ENCODE measurements around the gene CLDN1. TPM values are rescaled to one million over a fixed set of nuclear protein-coding genes. Genes with fewer than 3 reads are reported as not detected.

CLDN1 gene
- total and polyA plus RNA-seq, 2 of the 13 experiments (the other 11 are each of a cell fraction or from before 2014, with no cell fraction given), result 42.7 to 51.6 TPM

DNA sequence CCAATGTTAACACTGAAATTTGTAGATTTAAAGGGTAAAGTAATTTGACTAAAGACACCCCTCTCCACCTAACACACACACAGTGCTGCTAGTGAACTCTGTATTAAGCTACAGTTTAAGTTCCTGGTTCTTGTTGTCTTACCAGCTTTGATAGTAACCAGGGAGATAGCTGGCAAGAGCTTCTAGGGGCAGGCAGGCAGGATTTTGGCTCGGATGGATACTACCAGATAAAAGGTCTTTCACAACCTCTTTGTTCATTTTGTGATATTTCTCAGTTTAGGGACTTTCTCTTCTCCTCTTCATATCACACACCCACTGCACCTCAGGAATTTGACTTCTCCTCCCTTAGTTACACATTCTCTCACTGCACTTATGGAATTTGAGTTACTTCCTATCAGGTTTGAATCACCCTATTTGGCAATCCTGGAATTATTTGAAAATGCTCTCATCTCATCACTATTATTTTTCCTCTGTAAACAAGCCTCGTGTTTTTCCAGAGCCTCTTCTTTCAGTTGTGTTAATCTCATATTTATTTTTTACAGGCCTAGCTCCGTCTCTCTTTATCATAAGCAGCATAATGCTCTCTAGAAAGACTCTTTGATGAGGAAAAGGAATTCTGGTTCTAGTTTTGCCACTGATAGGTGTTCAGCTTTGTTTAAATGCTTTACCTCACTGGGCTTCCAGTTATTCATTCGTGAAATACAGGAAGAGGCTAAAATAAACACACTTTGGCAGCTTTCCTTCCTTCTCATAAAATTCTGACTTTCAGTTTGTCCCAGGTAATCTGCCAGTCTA is 23.0 kb upstream of the CLDN1 start (continued):
- TF ChIP-seq ZKSCAN8 (CRISPR knock-in tag; IDR thresholded peaks at IDR 0.05; ENCODE audit: borderline replicate concordance), result peak; percentile 44; the same call in 1 of the 2 replicates
- TF ChIP-seq ZFAT (CRISPR knock-in tag; conservative IDR thresholded peaks at IDR 0.05), result no peak
- peak; percentile 60; the same call in 1 of the 2 replicates for TF ChIP-seq SIX1 (CRISPR knock-in tag; IDR thresholded peaks at IDR 0.05; ENCODE audit: borderline replicate concordance)
- TF ChIP-seq SAP130 (CRISPR knock-in tag; IDR thresholded peaks at IDR 0.05; ENCODE audit: low read depth), result peak; percentile 50
- no peak for TF ChIP-seq NFE2L1 (CRISPR knock-in tag; IDR thresholded peaks at IDR 0.05; ENCODE audit: borderline replicate concordance)
- TF ChIP-seq CBX1 (IDR thresholded peaks at IDR 0.05; ENCODE audit: low read depth), result no peak
- no peak for TF ChIP-seq MATR3 (CRISPR knock-in tag; IDR thresholded peaks at IDR 0.05)
- TF ChIP-seq ZNF879 (CRISPR knock-in tag; IDR thresholded peaks at IDR 0.05), result no peak
- no peak for TF ChIP-seq SMARCC2 (IDR thresholded peaks at IDR 0.05)
- TF ChIP-seq, protein P1, sequence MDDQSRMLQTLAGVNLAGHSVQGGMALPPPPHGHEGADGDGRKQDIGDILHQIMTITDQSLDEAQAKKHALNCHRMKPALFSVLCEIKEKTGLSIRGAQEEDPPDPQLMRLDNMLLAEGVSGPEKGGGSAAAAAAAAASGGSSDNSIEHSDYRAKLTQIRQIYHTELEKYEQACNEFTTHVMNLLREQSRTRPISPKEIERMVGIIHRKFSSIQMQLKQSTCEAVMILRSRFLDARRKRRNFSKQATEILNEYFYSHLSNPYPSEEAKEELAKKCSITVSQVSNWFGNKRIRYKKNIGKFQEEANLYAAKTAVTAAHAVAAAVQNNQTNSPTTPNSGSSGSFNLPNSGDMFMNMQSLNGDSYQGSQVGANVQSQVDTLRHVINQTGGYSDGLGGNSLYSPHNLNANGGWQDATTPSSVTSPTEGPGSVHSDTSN (CRISPR knock-in tag; IDR thresholded peaks at IDR 0.05; ENCODE audit: borderline replicate concordance), result no peak
- TF ChIP-seq ZNF598 (CRISPR knock-in tag; IDR thresholded peaks at IDR 0.05; ENCODE audit: borderline replicate concordance), result no peak
- TF ChIP-seq GTF3A (CRISPR knock-in tag; conservative IDR thresholded peaks at IDR 0.05), result no peak
- TF ChIP-seq, protein P2, sequence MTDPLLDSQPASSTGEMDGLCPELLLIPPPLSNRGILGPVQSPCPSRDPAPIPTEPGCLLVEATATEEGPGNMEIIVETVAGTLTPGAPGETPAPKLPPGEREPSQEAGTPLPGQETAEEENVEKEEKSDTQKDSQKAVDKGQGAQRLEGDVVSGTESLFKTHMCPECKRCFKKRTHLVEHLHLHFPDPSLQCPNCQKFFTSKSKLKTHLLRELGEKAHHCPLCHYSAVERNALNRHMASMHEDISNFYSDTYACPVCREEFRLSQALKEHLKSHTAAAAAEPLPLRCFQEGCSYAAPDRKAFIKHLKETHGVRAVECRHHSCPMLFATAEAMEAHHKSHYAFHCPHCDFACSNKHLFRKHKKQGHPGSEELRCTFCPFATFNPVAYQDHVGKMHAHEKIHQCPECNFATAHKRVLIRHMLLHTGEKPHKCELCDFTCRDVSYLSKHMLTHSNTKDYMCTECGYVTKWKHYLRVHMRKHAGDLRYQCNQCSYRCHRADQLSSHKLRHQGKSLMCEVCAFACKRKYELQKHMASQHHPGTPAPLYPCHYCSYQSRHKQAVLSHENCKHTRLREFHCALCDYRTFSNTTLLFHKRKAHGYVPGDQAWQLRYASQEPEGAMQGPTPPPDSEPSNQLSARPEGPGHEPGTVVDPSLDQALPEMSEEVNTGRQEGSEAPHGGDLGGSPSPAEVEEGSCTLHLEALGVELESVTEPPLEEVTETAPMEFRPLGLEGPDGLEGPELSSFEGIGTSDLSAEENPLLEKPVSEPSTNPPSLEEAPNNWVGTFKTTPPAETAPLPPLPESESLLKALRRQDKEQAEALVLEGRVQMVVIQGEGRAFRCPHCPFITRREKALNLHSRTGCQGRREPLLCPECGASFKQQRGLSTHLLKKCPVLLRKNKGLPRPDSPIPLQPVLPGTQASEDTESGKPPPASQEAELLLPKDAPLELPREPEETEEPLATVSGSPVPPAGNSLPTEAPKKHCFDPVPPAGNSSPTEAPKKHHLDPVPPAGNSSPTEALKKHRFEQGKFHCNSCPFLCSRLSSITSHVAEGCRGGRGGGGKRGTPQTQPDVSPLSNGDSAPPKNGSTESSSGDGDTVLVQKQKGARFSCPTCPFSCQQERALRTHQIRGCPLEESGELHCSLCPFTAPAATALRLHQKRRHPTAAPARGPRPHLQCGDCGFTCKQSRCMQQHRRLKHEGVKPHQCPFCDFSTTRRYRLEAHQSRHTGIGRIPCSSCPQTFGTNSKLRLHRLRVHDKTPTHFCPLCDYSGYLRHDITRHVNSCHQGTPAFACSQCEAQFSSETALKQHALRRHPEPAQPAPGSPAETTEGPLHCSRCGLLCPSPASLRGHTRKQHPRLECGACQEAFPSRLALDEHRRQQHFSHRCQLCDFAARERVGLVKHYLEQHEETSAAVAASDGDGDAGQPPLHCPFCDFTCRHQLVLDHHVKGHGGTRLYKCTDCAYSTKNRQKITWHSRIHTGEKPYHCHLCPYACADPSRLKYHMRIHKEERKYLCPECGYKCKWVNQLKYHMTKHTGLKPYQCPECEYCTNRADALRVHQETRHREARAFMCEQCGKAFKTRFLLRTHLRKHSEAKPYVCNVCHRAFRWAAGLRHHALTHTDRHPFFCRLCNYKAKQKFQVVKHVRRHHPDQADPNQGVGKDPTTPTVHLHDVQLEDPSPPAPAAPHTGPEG (CRISPR knock-in tag; IDR thresholded peaks at IDR 0.05), result no peak
- TF ChIP-seq, protein P3, sequence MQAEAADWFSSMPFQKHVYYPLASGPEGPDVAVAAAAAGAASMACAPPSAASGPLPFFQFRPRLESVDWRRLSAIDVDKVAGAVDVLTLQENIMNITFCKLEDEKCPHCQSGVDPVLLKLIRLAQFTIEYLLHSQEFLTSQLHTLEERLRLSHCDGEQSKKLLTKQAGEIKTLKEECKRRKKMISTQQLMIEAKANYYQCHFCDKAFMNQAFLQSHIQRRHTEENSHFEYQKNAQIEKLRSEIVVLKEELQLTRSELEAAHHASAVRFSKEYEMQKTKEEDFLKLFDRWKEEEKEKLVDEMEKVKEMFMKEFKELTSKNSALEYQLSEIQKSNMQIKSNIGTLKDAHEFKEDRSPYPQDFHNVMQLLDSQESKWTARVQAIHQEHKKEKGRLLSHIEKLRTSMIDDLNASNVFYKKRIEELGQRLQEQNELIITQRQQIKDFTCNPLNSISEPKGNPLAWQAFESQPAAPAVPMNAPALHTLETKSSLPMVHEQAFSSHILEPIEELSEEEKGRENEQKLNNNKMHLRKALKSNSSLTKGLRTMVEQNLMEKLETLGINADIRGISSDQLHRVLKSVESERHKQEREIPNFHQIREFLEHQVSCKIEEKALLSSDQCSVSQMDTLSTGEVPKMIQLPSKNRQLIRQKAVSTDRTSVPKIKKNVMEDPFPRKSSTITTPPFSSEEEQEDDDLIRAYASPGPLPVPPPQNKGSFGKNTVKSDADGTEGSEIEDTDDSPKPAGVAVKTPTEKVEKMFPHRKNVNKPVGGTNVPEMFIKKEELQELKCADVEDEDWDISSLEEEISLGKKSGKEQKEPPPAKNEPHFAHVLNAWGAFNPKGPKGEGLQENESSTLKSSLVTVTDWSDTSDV (CRISPR knock-in tag; IDR thresholded peaks at IDR 0.05), result no peak
- TF ChIP-seq, protein P4, sequence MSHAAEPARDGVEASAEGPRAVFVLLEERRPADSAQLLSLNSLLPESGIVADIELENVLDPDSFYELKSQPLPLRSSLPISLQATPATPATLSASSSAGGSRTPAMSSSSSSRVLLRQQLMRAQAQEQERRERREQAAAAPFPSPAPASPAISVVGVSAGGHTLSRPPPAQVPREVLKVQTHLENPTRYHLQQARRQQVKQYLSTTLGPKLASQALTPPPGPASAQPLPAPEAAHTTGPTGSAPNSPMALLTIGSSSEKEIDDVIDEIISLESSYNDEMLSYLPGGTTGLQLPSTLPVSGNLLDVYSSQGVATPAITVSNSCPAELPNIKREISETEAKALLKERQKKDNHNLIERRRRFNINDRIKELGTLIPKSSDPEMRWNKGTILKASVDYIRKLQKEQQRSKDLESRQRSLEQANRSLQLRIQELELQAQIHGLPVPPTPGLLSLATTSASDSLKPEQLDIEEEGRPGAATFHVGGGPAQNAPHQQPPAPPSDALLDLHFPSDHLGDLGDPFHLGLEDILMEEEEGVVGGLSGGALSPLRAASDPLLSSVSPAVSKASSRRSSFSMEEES (CRISPR knock-in tag; IDR thresholded peaks at IDR 0.05), result no peak
- TF ChIP-seq, protein P5, sequence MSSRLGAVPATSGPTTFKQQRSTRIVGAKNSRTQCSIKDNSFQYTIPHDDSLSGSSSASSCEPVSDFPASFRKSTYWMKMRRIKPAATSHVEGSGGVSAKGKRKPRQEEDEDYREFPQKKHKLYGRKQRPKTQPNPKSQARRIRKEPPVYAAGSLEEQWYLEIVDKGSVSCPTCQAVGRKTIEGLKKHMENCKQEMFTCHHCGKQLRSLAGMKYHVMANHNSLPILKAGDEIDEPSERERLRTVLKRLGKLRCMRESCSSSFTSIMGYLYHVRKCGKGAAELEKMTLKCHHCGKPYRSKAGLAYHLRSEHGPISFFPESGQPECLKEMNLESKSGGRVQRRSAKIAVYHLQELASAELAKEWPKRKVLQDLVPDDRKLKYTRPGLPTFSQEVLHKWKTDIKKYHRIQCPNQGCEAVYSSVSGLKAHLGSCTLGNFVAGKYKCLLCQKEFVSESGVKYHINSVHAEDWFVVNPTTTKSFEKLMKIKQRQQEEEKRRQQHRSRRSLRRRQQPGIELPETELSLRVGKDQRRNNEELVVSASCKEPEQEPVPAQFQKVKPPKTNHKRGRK (CRISPR knock-in tag; IDR thresholded peaks at IDR 0.05), result no peak
